ENCODE data around the gene KCTD20.
"Not testable (repeated sequence)": the region's sequence is repeated elsewhere in the genome, so short reads cannot be mapped to it uniquely, and the experiment has no call there.

GRCh38 chr6:36452897-36453296 is 10.1 kb downstream of the KCTD20 start:
- TF ChIP-seq POLR2AphosphoS5 (IDR thresholded peaks at IDR 0.05; ENCODE audit: low read depth, low read length); ASH2L (IDR thresholded peaks at IDR 0.05; ENCODE audit: insufficient read length, low read depth, low read length); ZSCAN22 (CRISPR knock-in tag; IDR thresholded peaks at IDR 0.05); ZNF530 (CRISPR knock-in tag; IDR thresholded peaks at IDR 0.05; ENCODE audit: low read depth): not testable (repeated sequence)

All from HepG2 (cell line).